Pancreas (tissue), 10 donors: ENCODE data around the gene ZNF80. TPM values are rescaled to one million over a fixed set of nuclear protein-coding genes. Genes with fewer than 3 reads are reported as not detected.
"Not testable (repeated sequence)": the region's sequence is repeated elsewhere in the genome, so short reads cannot be mapped to it uniquely, and the experiment has no call there.

Experiments
- ATAC-seq, 4 donors: fragments of 200-7000 bp; cut with Tn5 transposase; one replicate each; pipeline versions ENCODE4 v1.8.0 to v1.9.1; 2020; ENCODE audit warnings: mild to moderate bottlenecking in 4 of 4, moderate library complexity in 4 of 4
- DNase-seq, 6 donors: peaks; one replicate each; pipeline ENCODE4 v3.0.0-alpha.2; 2020
- FAIRE-seq: peaks from 2 replicates; lab custom pipeline; 2012; peaks lifted over from hg19 to GRCh38; lab: Jason Lieb, UNC
- H3K27ac ChIP-seq, 4 donors: fragments of 200-600 bp; sonication (generic); 1 replicate in 3 of 4; 2 replicates in 1 of 4; pipeline versions ENCODE4 v1.5.0 to v1.8.0; 2020
- H3K27me3 ChIP-seq, 4 donors: fragments of 200-600 bp; one replicate each; pipeline ENCODE4 v1.8.0; 2021
- H3K36me3 ChIP-seq, 3 donors: fragments of 200-600 bp; sonication (generic) in 1 of 3; one replicate each; pipeline versions ENCODE4 v1.5.0 to v1.8.0; 2020 to 2021
- H3K4me1 ChIP-seq, 3 donors: fragments of 200-600 bp; one replicate each; pipeline ENCODE4 v1.8.0; 2021
- H3K4me3 ChIP-seq, 4 donors: fragments of 200-600 bp; sonication (generic) in 2 of 4; one replicate each; pipeline versions ENCODE4 v1.5.0 to v1.8.0; 2020 to 2021
- H3K9me3 ChIP-seq, 4 donors: fragments of 200-600 bp; one replicate each; pipeline ENCODE4 v1.8.0; 2021
- WGBS, 2 donors: extraction: QIAGEN DNeasy Blood & Tissue Kit; methylation state at CpG; one replicate each; pipeline ENCODE4 v1.1.7; 2013; 5-methylcytosine and 5-hydroxymethylcytosine counted together
- intact Hi-C, 3 donors: fragments of 100-400 bp; cut with DNase I; formaldehyde crosslinking; loops; one replicate each; pipeline versions ENCODE4 v1.11.1 to v1.14.2; 2022
- polyA plus RNA-seq, 2 donors: library from polyadenylated mRNA; stranded (reverse); fragments of 200-250 nt; gene quantifications; one replicate each; pipeline ENCODE4 v1.2.3, GENCODE V29; 2013
- total RNA-seq, 6 donors: library from RNA; stranded (reverse); fragmentation: NEBNext Ultra II Directional in 4 of 6; extraction: Animal tissue kit (Norgen Biotek cat#: 25700) in 4 of 6; gene quantifications; one replicate each; pipeline versions ENCODE4 v1.2.1 to v1.2.4, GENCODE V29; 2021 to 2023
- TF ChIP-seq, protein P1 (sequence below), 4 donors: fragments of 200-600 bp; sonication (generic) in 3 of 4; IDR thresholded peaks; one replicate each; pipeline versions ENCODE4 v1.5.0 to v1.8.0; 2021; ENCODE audit warnings: antibody characterized with exemption in 4 of 4
- donor health status: healthy with polysubstance abuse.
- donor health status: DM: no; HTN: no; CAD: no; lungs with moderate emphysema.
- donor health status: DM: no; HTN: no; CAD: no.
- donor health status: control.
- donor health status: control.
- donor health status: Bipolar disorder and iron deficiency.
- donor health status: DM: yes; HTN: yes; CAD: no.
- donor health status: DM: no; HTN: no; CAD: no.
- donor health status: DM: no; HTN: no; CAD: no.
- donor health status: DM: yes; HTN: yes; CAD: no.

The ZNF80 gene
- total and polyA plus RNA-seq, 8 donors: 0.09 TPM; not detected in 7

DNA sequence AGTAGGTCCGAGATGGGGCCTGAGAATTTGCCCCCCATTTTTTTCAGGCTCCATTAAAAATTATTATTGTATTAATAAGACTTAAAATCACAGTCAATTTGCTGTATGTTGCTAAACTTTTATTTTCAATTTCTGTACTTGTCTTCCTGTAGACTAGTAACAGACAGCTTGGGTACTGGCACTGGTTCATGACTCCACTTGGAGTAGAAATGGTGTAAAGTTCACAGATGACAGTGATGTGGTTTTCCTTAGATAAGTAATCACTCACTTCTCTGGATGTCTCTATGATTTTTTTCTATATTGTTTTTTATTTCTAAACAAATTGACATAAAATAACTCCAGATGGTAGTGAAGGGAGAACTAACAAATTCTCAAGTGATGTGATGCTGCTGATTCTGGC is 15.6 kb upstream of the ZNF80 start:
- ATAC-seq: no peak
- intact Hi-C loops: no loop called here
- FAIRE-seq: no peak
- Histone ChIP-seq H3K9me3 (no peaks in the 10 kb centered on the region), H3K4me1 (no peaks in the 10 kb centered on the region), H3K27me3 (no peaks in the 10 kb centered on the region), H3K4me3 (no peak overlapping the region), H3K36me3 (no peaks in the 10 kb centered on the region), H3K27ac (no peak overlapping the region)
- DNase-seq: no peak
- TF ChIP-seq, protein P1, sequence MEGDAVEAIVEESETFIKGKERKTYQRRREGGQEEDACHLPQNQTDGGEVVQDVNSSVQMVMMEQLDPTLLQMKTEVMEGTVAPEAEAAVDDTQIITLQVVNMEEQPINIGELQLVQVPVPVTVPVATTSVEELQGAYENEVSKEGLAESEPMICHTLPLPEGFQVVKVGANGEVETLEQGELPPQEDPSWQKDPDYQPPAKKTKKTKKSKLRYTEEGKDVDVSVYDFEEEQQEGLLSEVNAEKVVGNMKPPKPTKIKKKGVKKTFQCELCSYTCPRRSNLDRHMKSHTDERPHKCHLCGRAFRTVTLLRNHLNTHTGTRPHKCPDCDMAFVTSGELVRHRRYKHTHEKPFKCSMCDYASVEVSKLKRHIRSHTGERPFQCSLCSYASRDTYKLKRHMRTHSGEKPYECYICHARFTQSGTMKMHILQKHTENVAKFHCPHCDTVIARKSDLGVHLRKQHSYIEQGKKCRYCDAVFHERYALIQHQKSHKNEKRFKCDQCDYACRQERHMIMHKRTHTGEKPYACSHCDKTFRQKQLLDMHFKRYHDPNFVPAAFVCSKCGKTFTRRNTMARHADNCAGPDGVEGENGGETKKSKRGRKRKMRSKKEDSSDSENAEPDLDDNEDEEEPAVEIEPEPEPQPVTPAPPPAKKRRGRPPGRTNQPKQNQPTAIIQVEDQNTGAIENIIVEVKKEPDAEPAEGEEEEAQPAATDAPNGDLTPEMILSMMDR (IDR thresholded peaks at IDR 0.05): no peak
- 87 to 89% methylated on average over 1 of the region's 1 CpG for WGBS, 2 donors

DNA sequence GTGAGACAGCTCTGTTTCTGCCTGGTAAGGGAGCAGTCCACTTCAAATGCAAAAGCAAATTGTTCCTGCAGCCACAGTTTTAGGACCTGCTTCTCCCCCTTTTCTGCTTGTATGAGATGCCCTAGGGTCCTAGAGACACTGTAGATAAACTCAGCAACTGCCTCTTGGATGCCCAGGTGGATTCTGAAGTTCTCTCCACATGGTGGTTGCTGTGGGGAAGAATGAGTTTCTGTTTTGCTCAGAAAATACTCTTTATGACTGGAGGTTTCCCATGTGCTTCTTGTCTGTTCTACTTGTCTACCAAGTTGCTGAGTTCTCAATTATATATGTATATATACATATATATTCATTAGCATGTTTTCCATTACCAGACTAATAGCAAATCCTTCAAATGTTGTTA is 5.6 kb upstream of the ZNF80 start:
- intact Hi-C loops: no loop called here
- no peak overlapping the region for H3K27ac ChIP-seq
- no peaks in the 10 kb centered on the region for H3K9me3 ChIP-seq
- TF ChIP-seq, protein P1 (IDR thresholded peaks at IDR 0.05): no peak
- FAIRE-seq (no peak), DNase-seq (no peak), ATAC-seq (no peak)
- no peaks in the 10 kb centered on the region for H3K27me3 ChIP-seq
- no peaks in the 10 kb centered on the region for H3K36me3 ChIP-seq
- H3K4me1 ChIP-seq: no peaks in the 10 kb centered on the region
- no peak overlapping the region for H3K4me3 ChIP-seq

DNA sequence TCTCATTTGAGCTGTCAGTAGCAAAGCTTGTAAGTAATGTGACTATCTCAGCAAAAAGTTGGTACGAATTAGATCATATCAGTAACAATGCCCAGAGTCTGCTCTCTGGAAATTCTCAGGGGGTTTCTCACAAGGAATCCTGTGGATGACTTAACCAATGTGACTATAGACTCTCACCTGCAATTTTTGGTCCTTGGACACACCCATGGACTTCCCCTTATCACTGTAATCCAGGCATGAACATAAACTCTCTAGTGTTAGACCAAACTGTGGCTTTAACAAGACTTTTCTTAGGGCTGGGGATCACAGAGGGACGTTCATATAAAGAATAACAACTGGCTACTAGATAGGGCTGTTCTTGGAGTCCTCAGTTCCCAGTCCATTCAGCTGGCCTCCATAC is 3.9 kb upstream of the ZNF80 start:
- Histone ChIP-seq H3K9me3 (no peaks in the 10 kb centered on the region), H3K4me3 (no peak overlapping the region), H3K27me3 (no peaks in the 10 kb centered on the region), H3K27ac (no peak overlapping the region), H3K36me3 (no peaks in the 10 kb centered on the region), H3K4me1 (no peaks in the 10 kb centered on the region)
- FAIRE-seq (no peak), ATAC-seq (no peak), DNase-seq (no peak)
- intact Hi-C loops: no loop called here
- 72 to 73% methylated on average over 2 of the region's 2 CpGs for WGBS, 2 donors
- TF ChIP-seq, protein P1 (IDR thresholded peaks at IDR 0.05): no peak

DNA sequence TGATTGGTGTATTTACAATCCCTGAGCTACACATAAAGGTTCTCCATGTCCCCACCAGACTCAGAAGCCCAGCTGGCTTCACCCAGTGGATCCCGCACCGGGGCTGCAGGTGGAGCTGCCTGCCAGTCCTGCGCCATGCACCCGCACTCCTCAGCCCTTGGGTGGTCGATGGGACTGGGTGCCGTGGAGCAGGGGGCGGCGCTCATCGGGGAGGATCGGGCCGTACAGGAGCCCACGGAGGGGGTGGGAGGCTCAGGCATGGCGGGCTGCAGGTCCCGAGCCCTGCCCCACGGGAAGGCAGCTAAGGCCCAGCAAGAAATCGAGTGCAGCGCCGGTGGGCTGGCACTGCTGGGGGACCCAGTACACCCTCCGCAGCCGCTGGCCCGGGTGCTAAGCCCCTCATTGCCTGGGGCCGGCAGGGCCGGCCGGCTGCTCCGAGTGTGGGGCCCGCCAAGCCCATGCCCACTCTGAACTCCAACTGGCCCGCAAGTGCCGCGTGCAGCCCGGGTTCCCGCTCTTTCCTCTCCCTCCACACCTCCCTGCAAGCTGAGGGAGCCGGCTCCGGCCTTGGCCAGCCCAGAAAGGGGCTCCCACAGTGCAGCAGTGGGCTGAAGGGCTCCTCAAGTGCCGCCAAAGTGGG is 888 bp upstream of the ZNF80 start:
- H3K27ac ChIP-seq, DNase-seq, H3K4me3 ChIP-seq, FAIRE-seq, H3K9me3 ChIP-seq, ATAC-seq, H3K36me3 ChIP-seq, intact Hi-C loops, H3K27me3 ChIP-seq, H3K4me1 ChIP-seq: not testable (repeated sequence)
- WGBS, 2 donors: 90 to 93% methylated on average over 26 to 33 of the region's 34 CpGs

DNA sequence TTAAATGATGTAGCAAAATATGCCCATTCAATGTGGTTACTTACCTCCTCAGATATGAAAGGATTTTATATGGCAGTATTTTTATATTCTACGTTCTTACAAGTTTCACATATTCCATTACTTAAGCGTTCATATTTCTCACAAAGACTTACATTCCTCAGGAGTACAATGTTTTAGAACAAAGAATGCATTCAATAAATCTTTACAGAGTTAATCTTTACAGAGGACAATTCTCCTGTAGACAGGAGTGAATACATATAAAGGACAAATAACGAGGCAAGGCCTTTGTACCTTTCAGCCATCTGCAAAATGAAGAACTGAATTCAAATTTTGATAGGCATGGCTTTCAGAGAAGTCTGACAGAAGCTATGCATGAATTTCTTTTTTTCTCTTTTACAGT is 1.9 kb downstream of the ZNF80 start:
- H3K4me1 ChIP-seq: no peaks in the 10 kb centered on the region
- ATAC-seq: no peak
- no peaks in the 10 kb centered on the region for H3K27me3 ChIP-seq
- intact Hi-C loops: no loop called here
- no peak overlapping the region for H3K4me3 ChIP-seq
- H3K36me3 ChIP-seq: no peaks in the 10 kb centered on the region
- no peak for FAIRE-seq
- no peak for DNase-seq
- H3K27ac ChIP-seq: no peak overlapping the region
- 57 to 58% methylated on average over 3 of the region's 3 CpGs for WGBS, 2 donors
- TF ChIP-seq, protein P1 (IDR thresholded peaks at IDR 0.05): no peak
- no peaks in the 10 kb centered on the region for H3K9me3 ChIP-seq
